ENCODE results near the gene HS3ST6. TPM values are rescaled to one million over a fixed set of nuclear protein-coding genes. Genes with fewer than 3 reads are reported as not detected.

Gene HS3ST6
- total and polyA plus RNA-seq, 2 of the 13 experiments (the other 11 are each of a cell fraction or from before 2014, with no cell fraction given) = not detected

DNA sequence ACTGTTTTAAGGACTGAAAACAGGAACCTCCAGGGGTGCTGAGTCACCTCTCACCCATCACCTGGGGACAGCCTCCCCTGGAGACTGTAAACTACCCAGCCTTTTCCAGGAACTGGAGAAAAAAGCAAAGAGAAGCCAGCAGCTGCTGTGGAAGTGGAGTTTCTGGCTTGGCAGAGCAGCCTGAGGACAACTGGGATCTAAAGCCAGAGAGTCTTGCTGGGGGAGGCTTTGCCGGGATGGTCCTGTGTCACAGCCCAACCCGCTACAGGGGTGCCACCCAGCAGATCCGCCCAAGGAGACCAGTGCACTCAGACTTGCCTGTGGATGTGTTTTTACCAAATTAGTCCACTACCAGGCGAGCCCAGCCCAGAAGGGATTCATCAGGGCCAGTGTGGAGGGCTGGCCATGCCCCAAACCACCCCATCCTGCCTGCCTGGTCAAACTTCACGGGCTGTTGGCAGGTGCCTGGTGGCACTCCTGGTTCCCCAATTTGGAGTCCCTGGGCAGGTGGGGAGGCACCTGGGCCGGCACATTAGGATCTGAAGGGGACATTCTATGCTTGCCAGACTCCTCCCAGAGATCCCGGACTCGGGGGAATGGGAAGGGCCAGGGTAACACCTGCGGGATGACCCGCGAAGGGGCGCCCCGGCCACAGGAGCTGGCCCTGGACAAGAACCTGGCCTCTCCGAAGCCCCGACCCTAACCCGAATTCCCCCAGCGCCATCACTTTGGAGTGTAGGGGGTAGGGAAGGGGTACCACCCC lies 24.0 kb upstream of the HS3ST6 start (continued):
- TF ChIP-seq, protein P1, sequence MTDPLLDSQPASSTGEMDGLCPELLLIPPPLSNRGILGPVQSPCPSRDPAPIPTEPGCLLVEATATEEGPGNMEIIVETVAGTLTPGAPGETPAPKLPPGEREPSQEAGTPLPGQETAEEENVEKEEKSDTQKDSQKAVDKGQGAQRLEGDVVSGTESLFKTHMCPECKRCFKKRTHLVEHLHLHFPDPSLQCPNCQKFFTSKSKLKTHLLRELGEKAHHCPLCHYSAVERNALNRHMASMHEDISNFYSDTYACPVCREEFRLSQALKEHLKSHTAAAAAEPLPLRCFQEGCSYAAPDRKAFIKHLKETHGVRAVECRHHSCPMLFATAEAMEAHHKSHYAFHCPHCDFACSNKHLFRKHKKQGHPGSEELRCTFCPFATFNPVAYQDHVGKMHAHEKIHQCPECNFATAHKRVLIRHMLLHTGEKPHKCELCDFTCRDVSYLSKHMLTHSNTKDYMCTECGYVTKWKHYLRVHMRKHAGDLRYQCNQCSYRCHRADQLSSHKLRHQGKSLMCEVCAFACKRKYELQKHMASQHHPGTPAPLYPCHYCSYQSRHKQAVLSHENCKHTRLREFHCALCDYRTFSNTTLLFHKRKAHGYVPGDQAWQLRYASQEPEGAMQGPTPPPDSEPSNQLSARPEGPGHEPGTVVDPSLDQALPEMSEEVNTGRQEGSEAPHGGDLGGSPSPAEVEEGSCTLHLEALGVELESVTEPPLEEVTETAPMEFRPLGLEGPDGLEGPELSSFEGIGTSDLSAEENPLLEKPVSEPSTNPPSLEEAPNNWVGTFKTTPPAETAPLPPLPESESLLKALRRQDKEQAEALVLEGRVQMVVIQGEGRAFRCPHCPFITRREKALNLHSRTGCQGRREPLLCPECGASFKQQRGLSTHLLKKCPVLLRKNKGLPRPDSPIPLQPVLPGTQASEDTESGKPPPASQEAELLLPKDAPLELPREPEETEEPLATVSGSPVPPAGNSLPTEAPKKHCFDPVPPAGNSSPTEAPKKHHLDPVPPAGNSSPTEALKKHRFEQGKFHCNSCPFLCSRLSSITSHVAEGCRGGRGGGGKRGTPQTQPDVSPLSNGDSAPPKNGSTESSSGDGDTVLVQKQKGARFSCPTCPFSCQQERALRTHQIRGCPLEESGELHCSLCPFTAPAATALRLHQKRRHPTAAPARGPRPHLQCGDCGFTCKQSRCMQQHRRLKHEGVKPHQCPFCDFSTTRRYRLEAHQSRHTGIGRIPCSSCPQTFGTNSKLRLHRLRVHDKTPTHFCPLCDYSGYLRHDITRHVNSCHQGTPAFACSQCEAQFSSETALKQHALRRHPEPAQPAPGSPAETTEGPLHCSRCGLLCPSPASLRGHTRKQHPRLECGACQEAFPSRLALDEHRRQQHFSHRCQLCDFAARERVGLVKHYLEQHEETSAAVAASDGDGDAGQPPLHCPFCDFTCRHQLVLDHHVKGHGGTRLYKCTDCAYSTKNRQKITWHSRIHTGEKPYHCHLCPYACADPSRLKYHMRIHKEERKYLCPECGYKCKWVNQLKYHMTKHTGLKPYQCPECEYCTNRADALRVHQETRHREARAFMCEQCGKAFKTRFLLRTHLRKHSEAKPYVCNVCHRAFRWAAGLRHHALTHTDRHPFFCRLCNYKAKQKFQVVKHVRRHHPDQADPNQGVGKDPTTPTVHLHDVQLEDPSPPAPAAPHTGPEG (CRISPR knock-in tag; IDR thresholded peaks at IDR 0.05) = 0 out of 2 replicates have a peak, but pooled peaks have one; percentile 32
- no peak for TF ChIP-seq TAF1 (CRISPR knock-in tag; IDR thresholded peaks at IDR 0.05)
- TF ChIP-seq ZNF557 (CRISPR knock-in tag; IDR thresholded peaks at IDR 0.05) = no peak
- TF ChIP-seq, protein P2, sequence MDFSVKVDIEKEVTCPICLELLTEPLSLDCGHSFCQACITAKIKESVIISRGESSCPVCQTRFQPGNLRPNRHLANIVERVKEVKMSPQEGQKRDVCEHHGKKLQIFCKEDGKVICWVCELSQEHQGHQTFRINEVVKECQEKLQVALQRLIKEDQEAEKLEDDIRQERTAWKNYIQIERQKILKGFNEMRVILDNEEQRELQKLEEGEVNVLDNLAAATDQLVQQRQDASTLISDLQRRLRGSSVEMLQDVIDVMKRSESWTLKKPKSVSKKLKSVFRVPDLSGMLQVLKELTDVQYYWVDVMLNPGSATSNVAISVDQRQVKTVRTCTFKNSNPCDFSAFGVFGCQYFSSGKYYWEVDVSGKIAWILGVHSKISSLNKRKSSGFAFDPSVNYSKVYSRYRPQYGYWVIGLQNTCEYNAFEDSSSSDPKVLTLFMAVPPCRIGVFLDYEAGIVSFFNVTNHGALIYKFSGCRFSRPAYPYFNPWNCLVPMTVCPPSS (IDR thresholded peaks at IDR 0.05) = no peak
- no peak for TF ChIP-seq ZFP82 (CRISPR knock-in tag; IDR thresholded peaks at IDR 0.05; ENCODE audit: borderline replicate concordance)
- TF ChIP-seq PAX8 (CRISPR knock-in tag; IDR thresholded peaks at IDR 0.05; ENCODE audit: borderline replicate concordance) = no peak
- TF ChIP-seq, protein P3, sequence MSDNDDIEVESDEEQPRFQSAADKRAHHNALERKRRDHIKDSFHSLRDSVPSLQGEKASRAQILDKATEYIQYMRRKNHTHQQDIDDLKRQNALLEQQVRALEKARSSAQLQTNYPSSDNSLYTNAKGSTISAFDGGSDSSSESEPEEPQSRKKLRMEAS (IDR thresholded peaks at IDR 0.05) = no peak; the same call in 1 of the 2 replicates
- no peak for TF ChIP-seq ZNF724P (CRISPR knock-in tag; IDR thresholded peaks at IDR 0.05; ENCODE audit: borderline replicate concordance)
- no peak; the same call in 1 of the 2 replicates for TF ChIP-seq ZNF670 (CRISPR knock-in tag; IDR thresholded peaks at IDR 0.05; ENCODE audit: borderline replicate concordance)
- 0 out of 2 replicates have a peak, but pooled peaks have one; percentile 3 for TF ChIP-seq SAP130 (CRISPR knock-in tag; IDR thresholded peaks at IDR 0.05; ENCODE audit: low read depth)
- TF ChIP-seq, protein P4, sequence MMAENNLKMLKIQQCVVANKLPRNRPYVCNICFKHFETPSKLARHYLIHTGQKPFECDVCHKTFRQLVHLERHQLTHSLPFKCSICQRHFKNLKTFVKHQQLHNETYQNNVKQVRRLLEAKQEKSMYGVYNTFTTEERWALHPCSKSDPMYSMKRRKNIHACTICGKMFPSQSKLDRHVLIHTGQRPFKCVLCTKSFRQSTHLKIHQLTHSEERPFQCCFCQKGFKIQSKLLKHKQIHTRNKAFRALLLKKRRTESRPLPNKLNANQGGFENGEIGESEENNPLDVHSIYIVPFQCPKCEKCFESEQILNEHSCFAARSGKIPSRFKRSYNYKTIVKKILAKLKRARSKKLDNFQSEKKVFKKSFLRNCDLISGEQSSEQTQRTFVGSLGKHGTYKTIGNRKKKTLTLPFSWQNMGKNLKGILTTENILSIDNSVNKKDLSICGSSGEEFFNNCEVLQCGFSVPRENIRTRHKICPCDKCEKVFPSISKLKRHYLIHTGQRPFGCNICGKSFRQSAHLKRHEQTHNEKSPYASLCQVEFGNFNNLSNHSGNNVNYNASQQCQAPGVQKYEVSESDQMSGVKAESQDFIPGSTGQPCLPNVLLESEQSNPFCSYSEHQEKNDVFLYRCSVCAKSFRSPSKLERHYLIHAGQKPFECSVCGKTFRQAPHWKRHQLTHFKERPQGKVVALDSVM (CRISPR knock-in tag; IDR thresholded peaks at IDR 0.05) = 0 out of 2 replicates have a peak, but pooled peaks have one; percentile 13
- TF ChIP-seq, protein P5, sequence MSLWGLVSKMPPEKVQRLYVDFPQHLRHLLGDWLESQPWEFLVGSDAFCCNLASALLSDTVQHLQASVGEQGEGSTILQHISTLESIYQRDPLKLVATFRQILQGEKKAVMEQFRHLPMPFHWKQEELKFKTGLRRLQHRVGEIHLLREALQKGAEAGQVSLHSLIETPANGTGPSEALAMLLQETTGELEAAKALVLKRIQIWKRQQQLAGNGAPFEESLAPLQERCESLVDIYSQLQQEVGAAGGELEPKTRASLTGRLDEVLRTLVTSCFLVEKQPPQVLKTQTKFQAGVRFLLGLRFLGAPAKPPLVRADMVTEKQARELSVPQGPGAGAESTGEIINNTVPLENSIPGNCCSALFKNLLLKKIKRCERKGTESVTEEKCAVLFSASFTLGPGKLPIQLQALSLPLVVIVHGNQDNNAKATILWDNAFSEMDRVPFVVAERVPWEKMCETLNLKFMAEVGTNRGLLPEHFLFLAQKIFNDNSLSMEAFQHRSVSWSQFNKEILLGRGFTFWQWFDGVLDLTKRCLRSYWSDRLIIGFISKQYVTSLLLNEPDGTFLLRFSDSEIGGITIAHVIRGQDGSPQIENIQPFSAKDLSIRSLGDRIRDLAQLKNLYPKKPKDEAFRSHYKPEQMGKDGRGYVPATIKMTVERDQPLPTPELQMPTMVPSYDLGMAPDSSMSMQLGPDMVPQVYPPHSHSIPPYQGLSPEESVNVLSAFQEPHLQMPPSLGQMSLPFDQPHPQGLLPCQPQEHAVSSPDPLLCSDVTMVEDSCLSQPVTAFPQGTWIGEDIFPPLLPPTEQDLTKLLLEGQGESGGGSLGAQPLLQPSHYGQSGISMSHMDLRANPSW (CRISPR knock-in tag; IDR thresholded peaks at IDR 0.05; ENCODE audit: borderline replicate concordance) = no peak
- no peak for TF ChIP-seq NKX3-1 (CRISPR knock-in tag; IDR thresholded peaks at IDR 0.05)
- TF ChIP-seq SRSF1 (optimal IDR thresholded peaks at IDR 0.05; ENCODE audit: low read depth, low read length) = no peak
- TF ChIP-seq ZSCAN22 (CRISPR knock-in tag; IDR thresholded peaks at IDR 0.05) = no peak
